ENCODE results near the gene RPIA.

DNA sequence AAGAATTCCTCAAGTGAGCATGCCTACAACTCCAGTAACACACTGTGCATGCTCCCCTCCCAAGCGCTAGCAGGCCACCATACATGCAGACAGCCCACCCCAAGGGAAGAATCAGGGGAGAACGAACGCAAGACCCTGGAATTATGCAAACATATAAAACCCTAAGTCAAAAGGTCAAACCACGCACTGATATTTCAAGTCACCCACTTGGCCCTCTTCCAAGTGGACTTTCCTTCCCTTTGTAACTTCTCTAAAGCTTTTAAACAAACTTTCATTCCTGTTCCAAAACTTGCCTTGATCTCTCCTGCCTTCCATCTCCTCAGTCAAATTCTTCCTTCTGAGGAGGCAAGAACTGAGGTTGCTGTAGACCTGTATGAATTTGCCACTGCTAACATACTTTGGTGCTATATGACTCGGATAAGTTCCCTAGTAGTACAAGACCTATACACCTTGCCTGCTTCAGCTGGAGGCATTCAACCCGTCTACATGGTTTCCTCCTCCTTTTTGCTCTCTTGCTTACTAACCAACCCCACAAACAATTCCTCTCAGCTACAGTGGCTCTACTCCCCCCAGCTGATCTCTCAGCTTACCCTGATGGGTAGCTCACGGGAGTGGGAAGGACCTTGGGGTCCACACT, 11.1 kb upstream of the RPIA start:
- TF ChIP-seq POLR2A (IDR thresholded peaks at IDR 0.05): no peak
- TF ChIP-seq, protein P1, sequence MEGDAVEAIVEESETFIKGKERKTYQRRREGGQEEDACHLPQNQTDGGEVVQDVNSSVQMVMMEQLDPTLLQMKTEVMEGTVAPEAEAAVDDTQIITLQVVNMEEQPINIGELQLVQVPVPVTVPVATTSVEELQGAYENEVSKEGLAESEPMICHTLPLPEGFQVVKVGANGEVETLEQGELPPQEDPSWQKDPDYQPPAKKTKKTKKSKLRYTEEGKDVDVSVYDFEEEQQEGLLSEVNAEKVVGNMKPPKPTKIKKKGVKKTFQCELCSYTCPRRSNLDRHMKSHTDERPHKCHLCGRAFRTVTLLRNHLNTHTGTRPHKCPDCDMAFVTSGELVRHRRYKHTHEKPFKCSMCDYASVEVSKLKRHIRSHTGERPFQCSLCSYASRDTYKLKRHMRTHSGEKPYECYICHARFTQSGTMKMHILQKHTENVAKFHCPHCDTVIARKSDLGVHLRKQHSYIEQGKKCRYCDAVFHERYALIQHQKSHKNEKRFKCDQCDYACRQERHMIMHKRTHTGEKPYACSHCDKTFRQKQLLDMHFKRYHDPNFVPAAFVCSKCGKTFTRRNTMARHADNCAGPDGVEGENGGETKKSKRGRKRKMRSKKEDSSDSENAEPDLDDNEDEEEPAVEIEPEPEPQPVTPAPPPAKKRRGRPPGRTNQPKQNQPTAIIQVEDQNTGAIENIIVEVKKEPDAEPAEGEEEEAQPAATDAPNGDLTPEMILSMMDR (IDR thresholded peaks at IDR 0.05): no peak
